Fibroblast of mammary gland (primary cell): ENCODE results near the gene TNFAIP8L3.
A peak's percentile ranks its signal among the peaks of the same experiment; 100 is the strongest.

ENCODE experiments used
- DNase-seq: peaks from one replicate; pipeline ENCODE4 v3.0.0-alpha.2; 2010; ENCODE audit warnings: low read depth
- H3K4me3 ChIP-seq: 2 replicates; pipeline ENCODE4 v1.5.1; 2011; ENCODE audit warnings: low read depth, mild to moderate bottlenecking, low read length, moderate library complexity; ENCODE audit not compliant: control insufficient read depth
- CTCF ChIP-seq: conservative IDR thresholded peaks from 2 replicates; pipeline ENCODE4 v1.5.1; 2011; ENCODE audit warnings: low read depth, low read length, inconsistent platforms; ENCODE audit not compliant: control insufficient read depth, insufficient read depth

TNFAIP8L3 gene

GRCh38 chr15:51134416-51135199 is 39.9 kb upstream of the TNFAIP8L3 start:
- peak; percentile 26 for DNase-seq
- TF ChIP-seq CTCF: no peak
- no peak overlapping the region for H3K4me3 ChIP-seq

GRCh38 chr15:51133140-51133765 is 38.5 kb upstream of the TNFAIP8L3 start:
- no peak overlapping the region for H3K4me3 ChIP-seq
- DNase-seq: no peak
- no peak for TF ChIP-seq CTCF

- no peak overlapping the region for H3K4me3 ChIP-seq
- peak; percentile 99 for DNase-seq
- TF ChIP-seq CTCF: peak; percentile 100
Observed at GRCh38 chr15:51132384-51133139, 37.9 kb upstream of the TNFAIP8L3 start.

- no peak for TF ChIP-seq CTCF
- DNase-seq: no peak
- no peak overlapping the region for H3K4me3 ChIP-seq
Observed at GRCh38 chr15:51131596-51132290, 37.0 kb upstream of the TNFAIP8L3 start.

GRCh38 chr15:51130344-51130743 is 35.6 kb upstream of the TNFAIP8L3 start:
- no peak for DNase-seq
- TF ChIP-seq CTCF: no peak
- H3K4me3 ChIP-seq: no peak overlapping the region

GRCh38 chr15:51129535-51130188 is 35.0 kb upstream of the TNFAIP8L3 start:
- no peak overlapping the region for H3K4me3 ChIP-seq
- TF ChIP-seq CTCF: no peak
- no peak for DNase-seq
